D721Med (cell line): Measurements from ENCODE around the gene GABBR1.

ENCODE experiments used
- DNase-seq: peaks from one replicate; pipeline ENCODE4 v3.0.0; 2011; ENCODE audit warnings: low spot score; ENCODE audit not compliant: insufficient read length
- FAIRE-seq: peaks from 2 replicates; lab custom pipeline; 2011; peaks lifted over from hg19 to GRCh38; lab: Jason Lieb, UNC
- CTCF ChIP-seq: IDR thresholded peaks from 2 replicates; pipeline ENCODE4 v1.5.1; 2012; ENCODE audit warnings: mild to moderate bottlenecking, control low read depth; ENCODE audit not compliant: insufficient read depth; ENCODE audit errors: missing control alignments

The GABBR1 gene

GRCh38 chr6:29566856-29567255 lies 66.1 kb downstream of the GABBR1 start:
- TF ChIP-seq CTCF, result no peak
- DNase-seq (no peak), FAIRE-seq (no peak)

GRCh38 chr6:29564875-29565274 lies 68.1 kb downstream of the GABBR1 start:
- no peak for DNase-seq
- FAIRE-seq, result no peak
- TF ChIP-seq CTCF, result no peak

GRCh38 chr6:29563435-29563965 lies 69.5 kb downstream of the GABBR1 start:
- FAIRE-seq, result no peak
- no peak for DNase-seq
- no peak for TF ChIP-seq CTCF

DNA sequence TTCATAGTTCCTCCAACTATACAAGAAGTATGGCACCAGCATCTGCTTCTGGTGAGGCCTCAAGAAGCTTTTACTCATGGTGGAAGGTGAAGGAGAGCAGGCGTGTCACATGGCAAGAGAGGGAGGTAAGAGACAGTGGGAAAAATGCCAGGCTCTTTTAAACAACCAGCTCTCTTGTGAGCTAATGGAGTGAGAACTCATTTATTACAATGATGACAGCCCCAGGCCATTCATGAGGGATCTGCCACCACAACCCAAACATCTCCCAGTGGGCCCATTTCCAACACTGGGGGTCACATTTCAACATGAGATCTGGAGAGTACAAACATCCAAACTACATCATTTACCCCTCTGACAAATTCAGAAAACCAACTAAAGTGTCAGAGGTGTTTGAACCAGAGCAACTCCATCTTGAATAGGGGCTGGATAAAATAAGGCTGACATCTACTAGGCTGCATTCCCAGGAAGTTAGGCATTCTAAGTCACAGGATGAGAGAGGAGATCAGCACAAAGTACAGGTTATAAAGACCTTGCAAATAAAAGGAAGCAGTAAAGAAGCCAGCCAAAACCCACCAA lies 71.3 kb downstream of the GABBR1 start:
- FAIRE-seq (no peak), DNase-seq (no peak)
- TF ChIP-seq CTCF, result no peak

GRCh38 chr6:29561091-29561490 lies 71.9 kb downstream of the GABBR1 start:
- no peak for TF ChIP-seq CTCF
- FAIRE-seq (no peak), DNase-seq (no peak)

DNA sequence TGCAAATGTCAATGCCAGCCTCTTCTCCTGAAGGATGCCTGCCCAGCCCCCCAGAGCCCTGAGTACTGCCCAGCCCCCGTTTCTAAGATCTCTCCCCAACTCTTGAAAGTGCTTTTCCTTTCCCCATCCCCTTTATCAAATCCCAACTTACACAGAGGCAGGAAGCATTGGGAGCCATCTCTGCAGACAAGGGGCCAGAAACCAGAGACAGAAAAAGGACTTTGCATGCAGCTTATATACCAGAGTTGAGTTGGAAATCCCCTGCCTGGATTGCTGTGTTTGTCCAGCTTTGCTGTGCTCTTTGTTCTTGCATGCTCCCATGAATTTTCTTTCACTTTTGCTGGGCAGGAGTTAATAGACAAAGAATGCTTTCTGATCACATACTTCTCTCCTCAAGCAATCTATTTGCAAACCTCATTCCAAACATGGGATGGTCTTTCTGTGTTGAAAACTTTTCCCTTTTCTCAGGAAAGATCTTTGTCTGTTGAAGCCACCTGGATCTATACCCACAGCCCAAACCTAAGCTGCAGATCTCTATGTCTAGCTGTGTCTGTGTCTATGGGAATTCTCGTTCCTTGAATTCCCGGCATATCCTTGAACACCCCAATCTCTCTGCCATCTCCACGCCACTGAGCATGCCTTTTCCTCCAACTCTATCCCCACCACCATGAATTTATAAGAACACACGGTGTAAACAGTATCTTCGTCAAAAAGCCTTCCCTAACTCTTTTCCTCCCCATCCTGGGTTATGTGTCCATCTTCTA lies 73.3 kb downstream of the GABBR1 start, which contains the start of gene UBD:
Gene UBD (minus strand): TSS at position 209 of the 764 bp plus-strand sequence. CDS start 31 bp downstream, at position 178.
- DNase-seq (no peak), FAIRE-seq (no peak)
- TF ChIP-seq CTCF, result no peak
